ENCODE measurements around the gene ZBTB20. TPM values are rescaled to one million over a fixed set of nuclear protein-coding genes. Genes with fewer than 3 reads are reported as not detected.

Gene ZBTB20
- total RNA-seq, 2 donors from 2014 or later: 112 to 120 TPM

- no peaks in the 10 kb centered on the region for H3K9me3 ChIP-seq
- no peaks in the 10 kb centered on the region for H3K27me3 ChIP-seq (replicated peaks; ENCODE audit: insufficient read depth)
- peaks cover 12 to 45% of the 10 kb centered on the region in 2 donors for H3K4me1 ChIP-seq (ENCODE audit: control insufficient read depth in 1 of 2, low read depth in 2 of 2)
- ATAC-seq (ENCODE audit: insufficient number of reproducible peaks, low FRiP score, low read depth) (no peak), DNase-seq (ENCODE audit: low spot score) (no peak)
- no peak overlapping the region for H3K27ac ChIP-seq
- no peak overlapping the region for H3K4me3 ChIP-seq
- TF ChIP-seq CTCF (IDR thresholded peaks at IDR 0.05): no peak
- H3K36me3 ChIP-seq: no peaks in the 10 kb centered on the region
These were observed 648.3 kb downstream of the ZBTB20 start for GRCh38 chr3:114498539-114499370.

- Histone ChIP-seq H3K4me1 (ENCODE audit: control insufficient read depth in 1 of 2, low read depth in 2 of 2) (peaks cover 12 to 45% of the 10 kb centered on the region in 2 donors), H3K9me3 (no peaks in the 10 kb centered on the region), H3K27me3 (replicated peaks; ENCODE audit: insufficient read depth) (no peaks in the 10 kb centered on the region), H3K36me3 (no peaks in the 10 kb centered on the region), H3K27ac (peak overlapping the region in 1 of 2 donors; percentile 37), H3K4me3 (no peak overlapping the region)
- ATAC-seq (ENCODE audit: insufficient number of reproducible peaks, low FRiP score, low read depth) (peak; percentile 22), DNase-seq (ENCODE audit: low spot score) (no peak)
- no peak for TF ChIP-seq CTCF (IDR thresholded peaks at IDR 0.05)
These were observed 650.2 kb downstream of the ZBTB20 start for GRCh38 chr3:114496874-114497273.

GRCh38 chr3:114496466-114496865 is 650.6 kb downstream of the ZBTB20 start:
- Histone ChIP-seq H3K27me3 (replicated peaks; ENCODE audit: insufficient read depth) (no peaks in the 10 kb centered on the region), H3K4me3 (no peak overlapping the region), H3K36me3 (no peaks in the 10 kb centered on the region), H3K4me1 (ENCODE audit: control insufficient read depth in 1 of 2, low read depth in 2 of 2) (peaks cover 12 to 45% of the 10 kb centered on the region in 2 donors), H3K27ac (peak overlapping the region; percentile 37 to 55), H3K9me3 (no peaks in the 10 kb centered on the region)
- no peak for TF ChIP-seq CTCF (IDR thresholded peaks at IDR 0.05)
- ATAC-seq (ENCODE audit: insufficient number of reproducible peaks, low FRiP score, low read depth): no peak
- DNase-seq (ENCODE audit: low spot score): no peak

- no peak for TF ChIP-seq CTCF (IDR thresholded peaks at IDR 0.05)
- ATAC-seq (ENCODE audit: insufficient number of reproducible peaks, low FRiP score, low read depth): peak; percentile 77
- Histone ChIP-seq H3K27ac (peak overlapping the region; percentile 37 to 55), H3K4me1 (ENCODE audit: control insufficient read depth in 1 of 2, low read depth in 2 of 2) (peaks cover 12 to 45% of the 10 kb centered on the region in 2 donors), H3K4me3 (no peak overlapping the region), H3K27me3 (replicated peaks; ENCODE audit: insufficient read depth) (no peaks in the 10 kb centered on the region), H3K36me3 (no peaks in the 10 kb centered on the region), H3K9me3 (no peaks in the 10 kb centered on the region)
- no peak for DNase-seq (ENCODE audit: low spot score)
These were observed 651.1 kb downstream of the ZBTB20 start for GRCh38 chr3:114496021-114496434.

- ATAC-seq (ENCODE audit: insufficient number of reproducible peaks, low FRiP score, low read depth) (no peak), DNase-seq (ENCODE audit: low spot score) (no peak)
- Histone ChIP-seq H3K27me3 (replicated peaks; ENCODE audit: insufficient read depth) (no peaks in the 10 kb centered on the region), H3K4me3 (no peak overlapping the region), H3K36me3 (no peaks in the 10 kb centered on the region), H3K9me3 (no peaks in the 10 kb centered on the region), H3K27ac (peak overlapping the region in 1 of 2 donors; percentile 13), H3K4me1 (ENCODE audit: control insufficient read depth in 1 of 2, low read depth in 2 of 2) (peaks cover 12 to 45% of the 10 kb centered on the region in 2 donors)
- TF ChIP-seq CTCF (IDR thresholded peaks at IDR 0.05): no peak
These were observed 652.6 kb downstream of the ZBTB20 start for GRCh38 chr3:114494498-114494897.
